H1 (cell line): ENCODE data around the gene RAB4B. TPM values are rescaled to one million over a fixed set of nuclear protein-coding genes. Genes with fewer than 3 reads are reported as not detected.

ENCODE experiments used
- CTCF ChIA-PET: fragments of 300-600 bp; sonication (Branson Sonifier 250); formaldehyde crosslinking; loops from one replicate; lab custom pipeline; 2021; ENCODE audit not compliant: partially characterized antibody; lab: Charles Lee
- POLR2A ChIA-PET: fragments of 300-600 bp; sonication (Branson Sonifier 250); formaldehyde crosslinking; loops from one replicate; lab custom pipeline; 2021; ENCODE audit warnings: inconsistent platforms; ENCODE audit not compliant: partially characterized antibody; lab: Charles Lee
- DNase-seq, 2 experiments: peaks; one replicate each; pipeline versions ENCODE4 v3.0.0 to v3.0.0-alpha.2; 2010 to 2022; ENCODE audit warnings: low spot score in 2 of 2, low read depth in 1 of 2, mixed read lengths in 1 of 2
- FAIRE-seq: peaks from 2 replicates; lab custom pipeline; 2011; peaks lifted over from hg19 to GRCh38; lab: Jason Lieb, UNC
- H2AFZ ChIP-seq: 2 replicates; pipeline ENCODE4 v1.8.1; 2012; ENCODE audit warnings: low read length, inconsistent platforms
- H2AK5ac ChIP-seq: 2 replicates; pipeline ENCODE4 v1.6.1; 2013; ENCODE audit warnings: low read depth, low read length
- H2BK120ac ChIP-seq: replicated peaks from 2 replicates; pipeline ENCODE3; 2013; ENCODE audit warnings: low read depth, low read length, inconsistent platforms
- H2BK12ac ChIP-seq: 2 replicates; pipeline ENCODE4 v1.6.1; 2013; ENCODE audit warnings: low read depth, low read length
- H2BK15ac ChIP-seq: 2 replicates; pipeline ENCODE4 v1.6.1; 2013; ENCODE audit warnings: low read length
- H2BK20ac ChIP-seq: 2 replicates; pipeline ENCODE4 v1.6.1; 2013; ENCODE audit warnings: low read length
- H2BK5ac ChIP-seq: 2 replicates; pipeline ENCODE4 v1.6.1; 2013; ENCODE audit warnings: low read depth, low read length
- H3K14ac ChIP-seq: 2 replicates; pipeline ENCODE4 v1.6.1; 2013; ENCODE audit warnings: inconsistent platforms; ENCODE audit not compliant: insufficient read length
- H3K18ac ChIP-seq: 2 replicates; pipeline ENCODE4 v1.6.1; 2013; ENCODE audit warnings: low read length; ENCODE audit errors: extremely low read depth
- H3K23ac ChIP-seq: 2 replicates; pipeline ENCODE4 v1.6.1; 2013; ENCODE audit warnings: inconsistent platforms; ENCODE audit not compliant: insufficient read length
- H3K23me2 ChIP-seq: 2 replicates; pipeline ENCODE4 v1.6.1; 2013; ENCODE audit warnings: low read depth, low read length
- H3K27ac ChIP-seq: 2 replicates; pipeline ENCODE4 v1.6.1; 2011; ENCODE audit warnings: low read depth, low read length, inconsistent platforms
- H3K27me3 ChIP-seq, 4 experiments: replicated peaks in 1 of 4; 1 replicate in 1 of 4; 2 replicates in 3 of 4; pipeline versions ENCODE4 v1.6.1 to v1.8.1; 2011 to 2013; ENCODE audit warnings: low read length in 3 of 4, mild to moderate bottlenecking in 3 of 4, inconsistent platforms in 2 of 4, mixed read lengths in 2 of 4, moderate library complexity in 1 of 4; ENCODE audit not compliant: control insufficient read depth in 3 of 4, insufficient read depth in 3 of 4; ENCODE audit errors: extremely low read depth in 1 of 4
- H3K36me3 ChIP-seq, 4 experiments: 2 replicates each; pipeline versions ENCODE4 v1.6.1 to v1.8.1; 2011 to 2013; ENCODE audit warnings: mild to moderate bottlenecking in 4 of 4, low read length in 3 of 4, moderate library complexity in 2 of 4, control low read depth in 1 of 4, inconsistent platforms in 1 of 4; ENCODE audit not compliant: insufficient read depth in 4 of 4, control insufficient read depth in 2 of 4
- H3K4ac ChIP-seq: replicated peaks from 2 replicates; pipeline ENCODE3; 2013; ENCODE audit warnings: low read length, low read depth, mixed read lengths, inconsistent platforms; ENCODE audit not compliant: insufficient read length
- H3K4me1 ChIP-seq, 4 experiments: replicated peaks in 1 of 4; 1 replicate in 1 of 4; 2 replicates in 3 of 4; pipeline versions ENCODE4 v1.6.1 to v1.8.1; 2011 to 2013; ENCODE audit warnings: low read length in 3 of 4, inconsistent platforms in 2 of 4, mixed read lengths in 1 of 4; ENCODE audit not compliant: insufficient read depth in 4 of 4, control insufficient read depth in 3 of 4
- H3K4me2 ChIP-seq, 2 experiments: 2 replicates each; pipeline versions ENCODE4 v1.6.1 to v1.8.1; 2011 to 2013; ENCODE audit warnings: low read depth in 2 of 2, low read length in 2 of 2, control low read depth in 1 of 2, inconsistent platforms in 1 of 2, mild to moderate bottlenecking in 1 of 2; ENCODE audit not compliant: insufficient read depth in 1 of 2
- H3K4me3 ChIP-seq, 4 experiments: fragments of 200-600, 300-600 bp in 1 of 4; sonication (generic), shearing (Covaris generic), sonication (Bioruptor Twin) in 1 of 4; 2 replicates each; pipeline versions ENCODE4 v1.5.1 to v1.8.1; 2011 to 2016; ENCODE audit warnings: low read length in 4 of 4, low read depth in 3 of 4, control low read depth in 2 of 4, inconsistent platforms in 2 of 4, mild to moderate bottlenecking in 2 of 4, mixed read lengths in 1 of 4, moderate library complexity in 1 of 4; ENCODE audit not compliant: insufficient read depth in 2 of 4; ENCODE audit errors: extremely low read depth in 1 of 4
- H3K56ac ChIP-seq: replicated peaks from 2 replicates; pipeline ENCODE3; 2013; ENCODE audit warnings: low read depth, mild to moderate bottlenecking, mixed read lengths, low read length, inconsistent platforms; ENCODE audit not compliant: insufficient read length
- H3K79me1 ChIP-seq: 2 replicates; pipeline ENCODE4 v1.6.1; 2013; ENCODE audit warnings: low read depth, low read length, control low read depth
- H3K79me2 ChIP-seq, 2 experiments: 2 replicates each; pipeline versions ENCODE4 v1.6.1 to v1.8.1; 2012 to 2013; ENCODE audit warnings: low read length in 2 of 2, mild to moderate bottlenecking in 2 of 2, inconsistent platforms in 1 of 2; ENCODE audit not compliant: insufficient read depth in 2 of 2, control insufficient read depth in 1 of 2
- H3K9ac ChIP-seq, 4 experiments: replicated peaks in 1 of 4; 1 replicate in 1 of 4; 2 replicates in 3 of 4; pipeline versions ENCODE4 v1.6.1 to v1.8.1; 2011 to 2013; ENCODE audit warnings: low read depth in 3 of 4, low read length in 3 of 4, control low read depth in 2 of 4, mild to moderate bottlenecking in 2 of 4, moderate library complexity in 2 of 4, inconsistent platforms in 1 of 4; ENCODE audit errors: extremely low read depth in 1 of 4
- H3K9me3 ChIP-seq, 2 experiments: 2 replicates each; pipeline versions ENCODE4 v1.6.1 to v1.8.1; 2012 to 2013; ENCODE audit warnings: mild to moderate bottlenecking in 2 of 2, moderate library complexity in 2 of 2, control low read depth in 1 of 2, inconsistent platforms in 1 of 2, low read depth in 1 of 2, low read length in 1 of 2, mixed read lengths in 1 of 2; ENCODE audit not compliant: insufficient read depth in 2 of 2
- H4K20me1 ChIP-seq, 2 experiments: replicated peaks in 1 of 2; 2 replicates each; pipeline versions ENCODE3 to v1.8.1; 2011 to 2013; ENCODE audit warnings: inconsistent platforms in 2 of 2, low read length in 2 of 2, mild to moderate bottlenecking in 1 of 2; ENCODE audit not compliant: insufficient read depth in 2 of 2, control insufficient read depth in 1 of 2
- H4K5ac ChIP-seq: 2 replicates; pipeline ENCODE4 v1.6.1; 2013; ENCODE audit warnings: low read length, low read depth, mixed read lengths, inconsistent platforms; ENCODE audit not compliant: insufficient read length
- H4K8ac ChIP-seq: 2 replicates; pipeline ENCODE4 v1.8.0; 2013; ENCODE audit warnings: mild to moderate bottlenecking, moderate library complexity, low read length, inconsistent platforms; ENCODE audit not compliant: insufficient read depth; ENCODE audit errors: extremely low read depth
- H4K91ac ChIP-seq: replicated peaks from 2 replicates; pipeline ENCODE3; 2013; ENCODE audit warnings: low read length, mixed read lengths, inconsistent platforms; ENCODE audit not compliant: insufficient read length
- KDM5A ChIP-seq: fragments of 200-600 bp; IDR thresholded peaks from 2 replicates; pipeline ENCODE4 v1.7.1; 2012; ENCODE audit warnings: mild to moderate bottlenecking, low read length, inconsistent platforms, mixed read lengths
- POLR2A ChIP-seq, 2 experiments: IDR thresholded peaks; 1 replicate in 1 of 2; 2 replicates in 1 of 2; pipeline ENCODE4 v1.6.1; 2011; ENCODE audit warnings: low read depth in 2 of 2, low read length in 2 of 2, mild to moderate bottlenecking in 2 of 2; ENCODE audit errors: control extremely low read depth in 1 of 2
- WGBS, 2 experiments: shearing (Covaris generic) in 1 of 2; methylation state at CpG; one replicate each; pipeline versions ENCODE4 v1.1.6 to v1.1.7; 2013 to 2015; ENCODE audit warnings: low lambda C conversion rate in 2 of 2, mixed read lengths in 2 of 2, inconsistent platforms in 1 of 2, low coverage in 1 of 2, missing lambda C conversion rate in 1 of 2; ENCODE audit not compliant: insufficient replicate concordance in 2 of 2, insufficient coverage in 1 of 2, insufficient read length in 1 of 2; ENCODE audit errors: extremely low coverage in 1 of 2, missing lambda C conversion rate in 1 of 2; 5-methylcytosine and 5-hydroxymethylcytosine counted together
- polyA plus RNA-seq, 7 experiments: library from polyadenylated mRNA; depleted of rRNA in 3 of 7; stranded (reverse) in 5 of 7; unstranded in 2 of 7; fragments of >200 nt in 5 of 7; fragments of 200-250 nt in 2 of 7; gene quantifications; 1 replicate in 5 of 7; 2 replicates in 1 of 7; 4 replicates in 1 of 7; pipeline versions ENCODE4 v1.2.1 to v1.2.3, GENCODE V29; 2011 to 2013; ENCODE audit warnings: missing spikeins in 2 of 7, mixed read lengths in 2 of 7
- total RNA-seq: library from RNA; stranded (reverse); fragmentation: NEBNext Ultra II Directional; extraction: Animal tissue kit (Norgen Biotek cat#: 25700); gene quantifications from 2 replicates; pipeline ENCODE4 v1.2.1, GENCODE V29; 2021

RAB4B gene
- total and polyA plus RNA-seq, 2 of the 8 experiments (the other 6 are each of a cell fraction or from before 2014, with no cell fraction given), result 15.9 to 28.6 TPM

- Histone ChIP-seq H3K4me3 (no peak overlapping the region), H3K27me3 (no peaks in the 10 kb centered on the region), H2BK12ac (no peak overlapping the region), H3K14ac (no peak overlapping the region), H2BK20ac (0 out of 2 replicates have a peak overlapping the region, but pooled peaks have one; percentile 48), H3K27ac (peak overlapping the region; percentile 55; the same call in 1 of the 2 replicates), H3K23me2 (peaks cover 6% of the 10 kb centered on the region; the same call in 1 of the 2 replicates), H4K5ac (no peak overlapping the region), H4K8ac (no peak overlapping the region), H3K56ac (no peak overlapping the region), H2BK15ac (no peak overlapping the region), H2AFZ (no peak overlapping the region), H3K23ac (no peak overlapping the region), H3K4me2 (peak overlapping the region; percentile 37 to 67; a peak in 3 of 4 replicates), H3K4me1 (peaks cover 3 to 62% (median 34%) of the 10 kb centered on the region in 4 experiments), H3K9ac (no peak overlapping the region; a peak in 1 of 7 replicates), H2BK5ac (peak overlapping the region; percentile 66), H2AK5ac (peak overlapping the region; percentile 28; the same call in 1 of the 2 replicates), H3K79me2 (peaks cover 14 to 80% of the 10 kb centered on the region in 2 experiments), H3K18ac (no peak overlapping the region), H2BK120ac (no peak overlapping the region), H3K4ac (no peak overlapping the region), H3K9me3 (no peaks in the 10 kb centered on the region), H3K79me1 (peaks cover 33% of the 10 kb centered on the region), H3K36me3 (peaks cover 6 to 53% (median 19%) of the 10 kb centered on the region in 4 experiments; a peak in 7 of 8 replicates), H4K20me1 (peaks cover 43 to 66% of the 10 kb centered on the region in 2 experiments), H4K91ac (no peak overlapping the region)
- POLR2A ChIA-PET, result interaction anchor here (0.6 to 15.7 kb wide), 11 partner anchors 8 to 113 kb away, joined by 3 to 241 read pairs (median 3); partner anchors contain the start of genes ACTMAP, COQ8B, ITPKC and MIA
- TF ChIP-seq POLR2A (IDR thresholded peaks at IDR 0.05; ENCODE audit: control extremely low read depth in 1 of 2, low read depth in 2 of 2, low read length in 2 of 2), result peak in 1 of 2 experiments; percentile 33; a peak in 1 of 3 replicates
- TF ChIP-seq KDM5A, result no peak
- DNase-seq (no peak), FAIRE-seq (no peak)
- WGBS, 2 experiments, result 90% methylated on average over 6 of the region's 6 CpGs; no CpG with 5 or more reads in 1 of the 2 experiments
- CTCF ChIA-PET, result interaction anchor here (1.7 to 4.4 kb wide), 2 partner anchors 41 to 60 kb away, joined by 3 to 26 read pairs; no protein-coding TSS in a partner anchor
Measured at GRCh38 chr19:40803857-40804782, 26.1 kb downstream of the RAB4B start.
